ENCODE data around the gene SLC49A3. TPM values are rescaled to one million over a fixed set of nuclear protein-coding genes. Genes with fewer than 3 reads are reported as not detected.
"Not testable (repeated sequence)": the region's sequence is repeated elsewhere in the genome, so short reads cannot be mapped to it uniquely, and the experiment has no call there.

The SLC49A3 gene
- polyA plus RNA-seq, 1 donor from 2014 or later = not detected

DNA sequence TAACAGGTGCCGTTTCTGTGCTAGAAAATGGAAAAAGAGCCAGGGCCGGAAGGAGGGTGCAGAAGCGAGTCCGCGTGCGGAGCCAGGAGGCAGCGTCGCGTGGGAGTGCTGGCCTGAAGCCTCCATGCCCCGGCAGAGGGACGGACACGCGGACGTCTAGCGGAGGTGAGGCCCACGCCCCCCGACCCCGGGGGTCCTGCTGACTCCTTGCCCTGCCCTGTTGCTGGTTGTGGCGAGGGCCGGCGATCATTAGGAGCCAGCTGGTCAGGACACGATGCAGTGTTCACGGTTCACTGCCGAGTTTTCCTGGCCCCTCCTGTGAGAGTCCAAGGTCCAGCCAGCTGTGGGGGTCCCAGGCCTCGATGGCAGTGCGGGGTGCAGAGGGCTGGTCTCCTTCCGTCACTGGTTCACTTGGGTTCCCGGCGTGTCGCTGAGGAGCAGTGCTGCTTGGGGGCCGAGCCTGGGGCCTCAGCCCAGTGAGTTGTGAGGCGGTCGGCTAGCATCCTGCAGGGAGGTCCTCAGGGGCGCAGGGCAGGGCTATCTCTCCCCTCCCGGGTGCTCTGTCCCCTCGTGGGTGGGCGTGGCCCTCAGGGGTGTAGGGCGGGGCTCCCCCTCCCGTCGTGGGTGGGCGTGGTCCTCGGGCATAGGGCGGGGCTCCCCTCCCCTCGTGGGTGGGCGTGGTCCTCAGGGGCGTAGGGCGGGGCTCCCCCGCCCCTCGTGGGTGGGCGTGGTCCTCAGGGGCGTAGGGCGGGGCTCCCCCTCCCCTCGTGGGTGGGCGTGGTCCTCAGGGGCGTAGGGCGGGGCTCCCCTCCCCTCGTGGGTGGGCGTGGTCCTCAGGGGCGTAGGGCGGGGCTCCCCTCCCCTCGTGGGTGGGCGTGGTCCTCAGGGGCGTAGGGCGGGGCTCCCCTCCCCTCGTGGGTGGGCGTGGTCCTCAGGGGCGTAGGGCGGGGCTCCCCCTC lies 42.3 kb upstream of the SLC49A3 start:
- not testable (repeated sequence) for H3K4me2 ChIP-seq (ENCODE audit: low read length); H3K9ac ChIP-seq (ENCODE audit: low read length); H3K27ac ChIP-seq (ENCODE audit: low read length); H3K9me3 ChIP-seq (ENCODE audit: low read length); H3K36me3 ChIP-seq (ENCODE audit: insufficient read depth, low read length); H3K4me3 ChIP-seq (ENCODE audit: low read length); H3K9me2 ChIP-seq (ENCODE audit: insufficient read depth, low read length); H3F3A ChIP-seq (ENCODE audit: insufficient read depth, low read length, poor library complexity, severe bottlenecking); H2AFZ ChIP-seq (ENCODE audit: low read depth, low read length); H3K27me3 ChIP-seq (ENCODE audit: insufficient read depth, low read depth, low read length)
- H4K20me1 ChIP-seq (ENCODE audit: insufficient read depth) = peaks cover 13% of the 10 kb centered on the region
- peaks cover 27% of the 10 kb centered on the region for H3K79me2 ChIP-seq (replicated peaks; ENCODE audit: insufficient read depth, low read length)

- H3K36me3 ChIP-seq (ENCODE audit: insufficient read depth, low read length) = no peaks in the 10 kb centered on the region
- H3K4me2 ChIP-seq (ENCODE audit: low read length) = no peak overlapping the region
- peaks cover 13% of the 10 kb centered on the region for H4K20me1 ChIP-seq (ENCODE audit: insufficient read depth)
- H2AFZ ChIP-seq (ENCODE audit: low read depth, low read length) = no peak overlapping the region
- no peaks in the 10 kb centered on the region for H3K27me3 ChIP-seq (ENCODE audit: insufficient read depth, low read depth, low read length)
- no peak overlapping the region for H3K4me3 ChIP-seq (ENCODE audit: low read length)
- no peaks in the 10 kb centered on the region for H3K9me3 ChIP-seq (ENCODE audit: low read length)
- H3K9me2 ChIP-seq (ENCODE audit: insufficient read depth, low read length) = no peaks in the 10 kb centered on the region
- H3K9ac ChIP-seq (ENCODE audit: low read length) = no peak overlapping the region
- no peak overlapping the region for H3K27ac ChIP-seq (ENCODE audit: low read length)
- peaks cover 32% of the 10 kb centered on the region for H3K79me2 ChIP-seq (replicated peaks; ENCODE audit: insufficient read depth, low read length)
- no peak for TF ChIP-seq SMC3 (conservative IDR thresholded peaks at IDR 0.05; ENCODE audit: poor library complexity)
- no peak for TF ChIP-seq TAF1 (IDR thresholded peaks at IDR 0.05; ENCODE audit: low read depth)
- TF ChIP-seq EP300 (conservative IDR thresholded peaks at IDR 0.05; ENCODE audit: poor library complexity, severe bottlenecking) = no peak
- TF ChIP-seq CTCF (IDR thresholded peaks at IDR 0.05; ENCODE audit: poor library complexity, severe bottlenecking) = no peak
- TF ChIP-seq, protein P1, sequence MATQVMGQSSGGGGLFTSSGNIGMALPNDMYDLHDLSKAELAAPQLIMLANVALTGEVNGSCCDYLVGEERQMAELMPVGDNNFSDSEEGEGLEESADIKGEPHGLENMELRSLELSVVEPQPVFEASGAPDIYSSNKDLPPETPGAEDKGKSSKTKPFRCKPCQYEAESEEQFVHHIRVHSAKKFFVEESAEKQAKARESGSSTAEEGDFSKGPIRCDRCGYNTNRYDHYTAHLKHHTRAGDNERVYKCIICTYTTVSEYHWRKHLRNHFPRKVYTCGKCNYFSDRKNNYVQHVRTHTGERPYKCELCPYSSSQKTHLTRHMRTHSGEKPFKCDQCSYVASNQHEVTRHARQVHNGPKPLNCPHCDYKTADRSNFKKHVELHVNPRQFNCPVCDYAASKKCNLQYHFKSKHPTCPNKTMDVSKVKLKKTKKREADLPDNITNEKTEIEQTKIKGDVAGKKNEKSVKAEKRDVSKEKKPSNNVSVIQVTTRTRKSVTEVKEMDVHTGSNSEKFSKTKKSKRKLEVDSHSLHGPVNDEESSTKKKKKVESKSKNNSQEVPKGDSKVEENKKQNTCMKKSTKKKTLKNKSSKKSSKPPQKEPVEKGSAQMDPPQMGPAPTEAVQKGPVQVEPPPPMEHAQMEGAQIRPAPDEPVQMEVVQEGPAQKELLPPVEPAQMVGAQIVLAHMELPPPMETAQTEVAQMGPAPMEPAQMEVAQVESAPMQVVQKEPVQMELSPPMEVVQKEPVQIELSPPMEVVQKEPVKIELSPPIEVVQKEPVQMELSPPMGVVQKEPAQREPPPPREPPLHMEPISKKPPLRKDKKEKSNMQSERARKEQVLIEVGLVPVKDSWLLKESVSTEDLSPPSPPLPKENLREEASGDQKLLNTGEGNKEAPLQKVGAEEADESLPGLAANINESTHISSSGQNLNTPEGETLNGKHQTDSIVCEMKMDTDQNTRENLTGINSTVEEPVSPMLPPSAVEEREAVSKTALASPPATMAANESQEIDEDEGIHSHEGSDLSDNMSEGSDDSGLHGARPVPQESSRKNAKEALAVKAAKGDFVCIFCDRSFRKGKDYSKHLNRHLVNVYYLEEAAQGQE (IDR thresholded peaks at IDR 0.05; ENCODE audit: borderline replicate concordance) = no peak
- TF ChIP-seq MXI1 (conservative IDR thresholded peaks at IDR 0.05; ENCODE audit: poor library complexity, severe bottlenecking) = no peak
- no peak for TF ChIP-seq POLR2AphosphoS5 (IDR thresholded peaks at IDR 0.05)
- H3F3A ChIP-seq (ENCODE audit: insufficient read depth, low read length, poor library complexity, severe bottlenecking) = no peaks in the 10 kb centered on the region
Observed at GRCh38 chr4:730511-730910, 41.6 kb upstream of the SLC49A3 start.

Measured in neural cell (in vitro differentiated cells).